Limb (tissue), 2 donors: ENCODE results near the gene IDH3A.
"Not testable (repeated sequence)": the region's sequence is repeated elsewhere in the genome, so short reads cannot be mapped to it uniquely, and the experiment has no call there.

Source experiments
- DNase-seq, 2 donors: peaks; one replicate each; pipeline ENCODE4 v3.0.0-alpha.2; 2016; ENCODE audit errors: extremely low spot score in 2 of 2

The IDH3A gene

DNA sequence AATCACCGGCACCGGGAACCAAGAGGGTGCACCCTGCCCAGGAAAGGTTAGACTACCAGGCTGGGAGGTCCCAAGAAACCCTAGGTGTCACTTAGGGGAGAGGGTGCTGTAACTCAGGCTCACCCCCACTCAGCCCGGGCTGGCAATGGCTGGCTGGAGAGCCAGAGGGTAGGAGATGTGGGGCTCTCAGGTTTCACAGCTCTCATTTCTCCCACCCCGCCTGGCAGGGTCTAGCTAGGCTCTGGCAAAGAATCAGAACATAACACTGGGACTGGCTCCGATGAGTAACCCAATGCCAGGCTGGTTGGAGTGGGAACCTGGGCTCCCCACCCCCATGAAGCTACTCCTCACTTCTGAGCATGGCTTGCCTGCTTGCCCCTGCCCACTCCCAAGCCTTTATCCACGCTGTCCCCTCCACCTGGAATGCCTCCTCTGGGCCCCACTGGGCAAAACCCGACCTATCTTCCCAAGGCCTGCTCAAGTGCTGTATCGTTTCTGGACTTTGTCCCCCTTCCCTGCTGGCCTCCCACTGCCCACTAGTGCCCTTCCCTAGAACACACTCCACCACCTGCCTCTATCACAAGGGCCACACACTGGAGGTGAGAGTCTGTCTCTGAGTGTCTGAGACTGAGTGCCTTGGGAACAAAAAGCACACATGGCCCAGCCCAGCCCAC, 19.9 kb upstream of the IDH3A start:
- no peak for DNase-seq

DNA sequence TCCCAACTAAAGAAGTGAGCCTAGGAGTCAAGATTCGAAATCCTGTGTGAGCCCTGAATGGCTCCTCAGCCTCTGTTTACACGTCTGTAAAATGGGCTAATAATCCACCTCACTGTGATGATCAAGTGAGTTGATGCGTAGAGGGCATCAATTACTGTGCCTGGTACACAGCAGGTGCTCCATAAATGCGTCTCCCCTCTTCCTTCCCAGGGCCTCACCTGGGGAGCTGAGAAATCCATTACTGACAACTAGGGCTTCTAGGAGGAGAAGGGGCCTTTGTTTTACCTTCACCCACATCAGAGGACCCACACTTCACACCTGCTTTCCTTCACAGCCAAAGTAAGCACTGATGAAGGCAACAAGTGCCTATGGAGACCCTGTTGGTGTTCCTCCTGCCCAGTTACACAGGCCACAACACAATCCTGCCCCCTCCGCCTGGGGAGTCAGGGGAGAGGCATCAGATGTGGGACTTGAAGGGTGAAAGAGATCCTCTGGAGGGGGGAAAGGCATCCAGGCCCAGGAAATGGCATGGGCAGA, 19.3 kb upstream of the IDH3A start:
- DNase-seq: peak in 1 of 2 donors; percentile 26

DNA sequence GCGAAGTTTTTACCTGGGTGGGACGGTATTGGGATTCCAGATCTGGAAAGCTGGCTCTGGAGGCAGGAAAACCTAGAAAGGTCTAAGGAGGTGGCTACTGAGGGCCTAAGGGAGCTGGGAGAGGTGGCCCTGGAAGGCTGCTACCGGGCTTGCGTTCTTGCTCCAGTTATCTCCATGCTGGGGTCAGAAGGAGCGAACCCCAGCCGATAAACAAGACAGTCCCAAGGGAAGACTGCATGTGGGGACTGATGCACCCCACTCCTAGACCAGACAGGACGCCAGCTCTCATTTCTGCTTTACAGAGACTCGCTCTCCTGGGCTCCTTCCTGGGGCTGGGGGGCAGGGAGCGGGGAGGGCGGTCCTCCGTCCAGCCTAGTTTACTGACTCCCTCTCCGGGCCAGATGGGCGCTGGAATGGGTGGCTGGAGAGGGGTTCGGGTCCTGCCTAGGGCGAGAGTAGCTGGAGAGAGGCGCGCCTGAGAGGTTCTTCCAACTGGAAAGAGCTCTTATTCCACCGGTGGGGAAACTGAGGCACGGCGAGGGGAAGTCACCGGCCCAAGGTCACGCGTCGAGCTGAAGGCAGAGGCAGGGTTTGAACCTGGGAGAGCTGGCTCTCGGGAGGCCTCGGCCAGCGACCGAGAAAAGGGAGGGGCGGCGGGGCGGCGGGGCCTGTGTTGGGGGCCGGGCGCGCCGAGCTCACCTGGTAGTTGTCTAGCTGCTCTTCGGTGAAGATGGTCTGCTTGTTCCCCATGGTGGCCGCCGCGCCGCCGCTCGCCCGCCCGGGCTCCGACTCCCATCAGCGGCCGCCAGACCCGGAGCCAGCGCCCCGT, 18.5 kb upstream of the IDH3A start:
- no peak for DNase-seq

DNA sequence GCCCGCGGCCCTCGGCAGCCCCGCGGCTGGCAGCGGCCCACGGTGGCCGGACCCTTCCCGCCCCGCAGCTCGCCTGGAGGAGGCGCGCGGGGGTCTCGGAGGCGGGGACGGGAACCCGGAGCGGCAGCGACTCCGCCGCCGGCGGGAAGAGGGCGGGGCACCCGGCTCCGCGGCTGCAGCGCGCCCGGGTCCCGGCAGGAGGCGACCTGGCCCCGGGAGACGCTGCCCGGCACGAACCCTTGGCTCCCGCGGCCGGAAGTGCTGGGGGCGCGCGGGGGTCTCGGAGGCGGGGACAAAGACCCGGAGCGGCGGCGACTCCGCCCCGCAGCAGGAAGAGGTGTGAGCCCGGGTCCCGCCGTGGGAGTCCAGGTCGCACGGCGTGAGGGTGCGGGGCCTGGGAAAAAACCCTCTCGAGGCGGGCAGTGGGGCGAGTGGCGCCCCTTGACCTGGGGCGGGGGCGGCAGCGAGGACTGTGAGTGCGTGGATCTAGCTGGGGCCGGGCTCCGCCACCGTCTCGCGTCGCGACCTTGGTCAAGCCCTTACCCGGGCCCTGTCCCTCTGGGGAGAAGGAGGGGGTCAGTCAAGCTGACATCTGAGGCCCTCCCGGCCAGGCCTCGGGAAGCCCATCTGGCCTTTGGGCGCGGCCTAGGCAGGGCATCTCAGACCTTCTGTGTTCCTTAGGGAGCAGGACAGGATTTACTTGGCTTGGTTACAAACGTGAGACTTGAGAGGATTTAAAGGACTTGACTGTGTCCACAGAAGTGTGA, 17.7 kb upstream of the IDH3A start, which contains the start of gene CIB2:
CIB2 (minus strand) TSS at position 151 of the 767 bp plus-strand sequence. CDS start 230 bp downstream, outside the sequence.
- DNase-seq: peak; percentile 70 to 91

DNA sequence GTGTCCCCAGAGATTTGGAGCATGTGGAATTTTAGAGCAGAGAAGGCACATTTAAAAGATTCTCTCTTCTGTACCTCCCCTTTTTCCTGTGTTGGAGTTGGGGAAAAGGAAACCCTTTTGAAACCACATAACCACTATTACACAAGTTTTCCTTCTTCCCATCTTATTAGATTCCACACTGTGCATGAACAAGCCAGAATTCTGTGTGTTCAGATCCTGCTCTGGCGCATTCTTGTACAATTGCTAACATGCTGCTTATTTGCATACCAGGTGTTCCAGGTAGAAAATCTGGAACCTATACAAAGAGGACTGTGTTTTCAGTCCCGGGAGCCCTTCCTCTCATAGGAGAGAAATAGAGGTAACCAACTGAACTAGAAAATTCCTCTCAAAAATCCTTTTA, 15.4 kb upstream of the IDH3A start:
- no peak for DNase-seq

GRCh38 chr15:78139578-78139977, 9.6 kb upstream of the IDH3A start:
- DNase-seq: no peak

- DNase-seq: no peak
Observed at GRCh38 chr15:78140292-78140691, 8.9 kb upstream of the IDH3A start.

DNA sequence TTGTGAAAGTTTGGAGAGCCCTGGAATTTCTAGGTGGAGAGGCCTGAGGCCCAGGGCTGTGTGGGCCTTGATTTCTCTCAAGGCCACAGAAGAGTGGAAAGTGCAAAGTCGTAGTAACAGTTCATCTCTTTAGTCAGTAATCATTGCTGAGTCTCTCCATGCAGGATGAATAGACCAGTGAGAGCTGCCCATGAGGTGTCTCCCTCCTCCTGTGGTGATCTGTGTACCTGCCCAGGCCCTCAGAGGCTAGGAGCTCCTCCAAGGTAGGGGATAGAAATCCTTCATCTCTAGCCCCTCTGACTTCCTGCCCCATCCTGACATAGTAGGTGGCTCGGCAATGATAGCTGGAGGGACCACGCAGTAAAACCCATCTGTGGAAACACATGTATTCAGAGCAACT, 6.8 kb upstream of the IDH3A start:
- DNase-seq: no peak

DNA sequence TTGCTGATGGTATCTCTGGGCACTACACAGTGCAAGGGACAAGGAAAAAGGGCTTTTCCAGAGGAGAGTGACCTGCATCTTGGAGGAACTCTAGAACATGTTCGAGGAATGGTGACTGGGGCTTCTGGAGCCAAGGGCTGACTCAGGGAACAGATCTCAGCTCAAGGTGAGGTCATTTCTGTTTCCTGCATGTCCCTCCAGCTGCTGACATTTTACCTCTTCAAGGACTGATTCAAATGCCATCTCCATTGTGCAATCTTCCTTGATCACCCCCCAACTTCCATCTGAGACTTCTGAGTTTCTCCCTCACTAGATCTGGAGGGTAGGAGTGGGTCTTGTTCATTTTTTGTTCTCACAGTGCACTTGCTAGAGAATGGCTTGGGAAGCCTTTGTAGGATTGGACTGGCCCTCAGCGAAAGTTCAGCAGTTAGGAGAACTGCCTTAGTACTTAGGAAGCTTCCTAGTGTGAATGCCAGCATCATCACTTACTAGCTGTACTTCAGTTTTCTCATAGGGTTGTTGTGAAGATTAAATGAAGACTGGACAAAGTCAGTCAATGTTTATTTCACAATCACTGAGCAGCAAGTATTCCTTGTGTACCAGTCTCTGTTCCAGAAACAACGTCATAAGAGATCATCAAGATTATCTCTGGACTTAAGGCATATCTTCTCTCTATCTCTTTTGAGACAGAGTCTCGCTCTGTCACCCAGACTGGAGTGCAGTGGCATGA, 2.6 kb upstream of the IDH3A start:
- no peak for DNase-seq

GRCh38 chr15:78147566-78147965, 1.6 kb upstream of the IDH3A start:
- DNase-seq: no peak

- DNase-seq: no peak
Observed at GRCh38 chr15:78148392-78149067, 632 bp upstream of the IDH3A start.

DNA sequence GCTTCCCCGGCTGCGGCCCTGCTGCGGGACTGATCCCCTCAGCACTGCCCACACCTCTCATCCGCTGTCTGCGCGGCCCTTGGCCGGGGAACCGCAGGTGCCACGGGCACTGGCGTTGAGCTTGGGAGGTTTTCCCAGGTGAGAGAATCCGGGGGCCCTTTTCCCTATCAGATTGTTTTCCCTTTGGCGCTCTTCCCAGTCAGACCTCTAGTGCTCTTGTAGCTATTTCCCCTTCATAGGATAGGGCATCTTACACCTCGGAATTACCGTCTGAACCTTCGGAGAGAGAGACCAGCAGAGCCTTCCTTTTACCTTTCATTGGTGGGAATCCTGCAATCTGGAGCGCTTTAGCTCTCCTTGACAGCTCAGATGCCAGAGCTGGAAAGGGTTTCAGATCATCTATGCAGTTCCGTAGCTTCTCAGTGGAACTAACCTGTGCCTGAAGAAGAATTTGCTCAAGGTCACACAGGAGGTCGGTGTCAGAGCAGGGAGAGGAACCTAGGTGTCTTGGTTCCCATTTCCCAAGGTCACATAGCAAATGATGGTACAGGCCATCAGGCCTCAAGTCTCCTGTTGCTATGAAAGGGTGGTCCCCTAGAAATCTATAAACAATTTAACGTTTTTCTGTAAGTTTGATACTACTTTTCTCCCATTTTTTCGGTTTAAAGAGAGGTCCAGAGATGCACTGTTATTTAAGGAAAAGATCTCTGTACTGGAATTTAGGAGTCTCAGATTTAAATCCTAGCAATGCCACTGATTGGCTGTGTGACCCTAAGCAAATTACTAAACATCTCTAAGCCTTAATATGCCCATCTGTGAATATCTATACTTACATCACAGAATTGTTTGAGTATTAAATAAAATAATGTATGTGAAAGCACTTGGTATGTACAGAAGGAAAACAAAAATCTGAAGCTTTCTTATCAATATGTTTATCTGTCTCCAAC, 916 bp downstream of the IDH3A start:
- DNase-seq: no peak

- DNase-seq: not testable (repeated sequence)
Observed at GRCh38 chr15:78151075-78151474, 1.9 kb downstream of the IDH3A start.

GRCh38 chr15:78154955-78155354, 5.8 kb downstream of the IDH3A start:
- DNase-seq: no peak

DNA sequence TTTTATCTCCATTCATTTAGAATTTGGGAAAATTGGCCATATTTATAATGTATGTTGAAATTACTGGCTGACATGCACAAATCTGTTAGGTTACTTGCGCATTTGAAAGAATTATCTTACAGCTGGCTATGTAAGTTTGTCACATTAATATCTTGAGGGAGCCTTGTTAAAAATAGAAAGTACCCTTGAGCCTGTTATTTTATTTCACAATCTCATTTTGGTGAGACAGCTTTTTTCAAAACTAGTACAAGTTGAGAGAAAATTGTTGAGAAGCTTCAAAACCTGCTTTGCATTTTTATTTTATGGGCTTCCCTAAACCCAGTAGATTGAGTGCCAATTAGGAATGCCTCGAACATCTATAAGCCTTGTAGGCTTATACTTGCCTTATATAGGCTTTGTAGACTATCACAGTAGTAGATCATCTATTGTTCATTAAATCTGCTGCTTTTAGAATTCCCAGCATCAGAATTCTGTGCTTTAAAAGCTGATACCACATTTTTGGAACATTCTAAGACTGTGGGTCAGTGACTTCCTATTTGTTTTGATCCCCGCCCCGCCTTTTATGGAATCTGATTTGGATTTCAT, 6.3 kb downstream of the IDH3A start:
- no peak for DNase-seq

- DNase-seq: no peak
Observed at GRCh38 chr15:78156653-78157052, 7.5 kb downstream of the IDH3A start.

- DNase-seq: no peak
Observed at GRCh38 chr15:78157203-78157602, 8.0 kb downstream of the IDH3A start.

- no peak for DNase-seq
Observed at GRCh38 chr15:78159395-78159794, 10.2 kb downstream of the IDH3A start.

GRCh38 chr15:78162038-78162437, 12.9 kb downstream of the IDH3A start:
- DNase-seq: no peak
